Measurements from ENCODE around the gene ZNF467.

ZNF467 gene

DNA sequence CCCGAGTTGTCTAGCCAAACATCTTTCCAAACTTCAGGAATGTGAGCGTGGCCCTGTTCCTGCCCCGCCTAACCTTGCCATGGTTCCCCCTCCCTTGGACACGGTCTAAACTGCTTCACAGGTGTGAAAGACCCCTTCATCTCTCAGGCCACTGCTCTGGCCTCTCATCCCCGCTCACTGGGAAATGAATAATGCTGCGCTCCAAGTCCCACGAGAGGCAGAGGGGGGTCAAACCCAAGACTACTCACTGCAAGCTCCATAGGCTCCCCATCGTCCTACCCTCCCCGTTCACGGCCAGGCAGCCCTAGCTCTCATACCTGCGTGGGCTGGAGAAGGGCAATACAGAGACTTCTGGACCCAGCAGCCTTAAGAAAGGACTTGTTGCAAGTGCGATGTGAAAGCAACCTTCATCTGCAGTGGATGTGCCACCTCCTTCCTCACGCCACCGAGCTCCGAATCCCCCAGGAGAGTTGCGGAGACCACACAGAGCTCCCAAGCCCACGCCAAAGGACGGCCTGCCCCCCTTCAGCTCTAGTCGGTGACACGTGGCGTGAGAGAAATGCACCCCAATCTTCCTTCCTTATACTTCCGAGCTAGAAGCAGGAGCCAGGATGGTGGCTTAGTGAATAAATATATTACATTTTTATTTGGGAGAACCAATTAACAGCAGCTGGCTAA, 9.7 kb downstream of the ZNF467 start:
- DNase-seq (ENCODE audit: low spot score) = no peak
- TF ChIP-seq, protein P1, sequence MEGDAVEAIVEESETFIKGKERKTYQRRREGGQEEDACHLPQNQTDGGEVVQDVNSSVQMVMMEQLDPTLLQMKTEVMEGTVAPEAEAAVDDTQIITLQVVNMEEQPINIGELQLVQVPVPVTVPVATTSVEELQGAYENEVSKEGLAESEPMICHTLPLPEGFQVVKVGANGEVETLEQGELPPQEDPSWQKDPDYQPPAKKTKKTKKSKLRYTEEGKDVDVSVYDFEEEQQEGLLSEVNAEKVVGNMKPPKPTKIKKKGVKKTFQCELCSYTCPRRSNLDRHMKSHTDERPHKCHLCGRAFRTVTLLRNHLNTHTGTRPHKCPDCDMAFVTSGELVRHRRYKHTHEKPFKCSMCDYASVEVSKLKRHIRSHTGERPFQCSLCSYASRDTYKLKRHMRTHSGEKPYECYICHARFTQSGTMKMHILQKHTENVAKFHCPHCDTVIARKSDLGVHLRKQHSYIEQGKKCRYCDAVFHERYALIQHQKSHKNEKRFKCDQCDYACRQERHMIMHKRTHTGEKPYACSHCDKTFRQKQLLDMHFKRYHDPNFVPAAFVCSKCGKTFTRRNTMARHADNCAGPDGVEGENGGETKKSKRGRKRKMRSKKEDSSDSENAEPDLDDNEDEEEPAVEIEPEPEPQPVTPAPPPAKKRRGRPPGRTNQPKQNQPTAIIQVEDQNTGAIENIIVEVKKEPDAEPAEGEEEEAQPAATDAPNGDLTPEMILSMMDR (IDR thresholded peaks at IDR 0.05; ENCODE audit: borderline replicate concordance, control extremely low read depth, extremely low read depth, insufficient read depth, missing control alignments) = no peak
- in situ Hi-C loops (cut with MboI; ENCODE audit: low sequenced_read_pairs, unreplicated experiment) = no loop called here

DNA sequence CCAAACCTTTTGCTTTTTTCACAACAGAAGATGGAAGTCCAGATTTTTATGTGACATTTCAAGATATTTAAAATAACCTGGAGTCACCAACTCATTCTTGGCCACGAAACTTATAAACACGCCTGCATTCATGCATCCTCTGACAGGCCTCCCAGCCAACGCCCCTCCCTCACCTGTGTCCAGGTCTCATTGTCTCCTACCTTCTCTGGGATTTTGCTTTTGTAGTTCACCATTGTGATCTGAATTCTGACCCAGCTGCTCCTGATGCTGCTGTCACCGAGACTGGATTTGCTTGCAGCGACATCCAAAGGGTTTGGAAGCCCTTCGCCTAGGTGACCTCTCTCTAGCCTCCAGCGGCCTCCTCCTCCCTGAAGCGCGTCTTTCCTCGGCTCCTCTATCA, 10.8 kb downstream of the ZNF467 start:
- no peak for DNase-seq (ENCODE audit: low spot score)
- in situ Hi-C loops (cut with MboI; ENCODE audit: low sequenced_read_pairs, unreplicated experiment) = no loop called here
- TF ChIP-seq, protein P1 (IDR thresholded peaks at IDR 0.05; ENCODE audit: borderline replicate concordance, control extremely low read depth, extremely low read depth, insufficient read depth, missing control alignments) = no peak

DNA sequence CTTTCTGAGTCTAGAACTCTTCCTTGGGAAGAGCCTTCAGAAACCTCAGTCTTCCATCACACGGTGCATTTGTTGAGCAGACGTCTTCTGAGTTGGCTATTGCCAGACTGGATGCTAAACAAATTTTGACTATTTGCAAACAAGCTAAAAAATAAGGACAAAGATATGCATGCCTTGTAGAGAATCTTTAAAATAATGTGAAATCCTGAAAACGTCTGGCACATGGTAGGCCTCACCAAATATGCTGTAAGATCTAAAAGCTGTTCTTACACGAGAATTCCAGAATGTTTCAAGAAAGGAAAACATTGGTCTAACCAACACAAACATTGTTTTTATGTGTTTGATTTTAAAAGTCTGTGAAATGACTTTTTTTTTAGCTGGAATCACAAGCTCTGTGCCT, 11.3 kb downstream of the ZNF467 start:
- in situ Hi-C loops (cut with MboI; ENCODE audit: low sequenced_read_pairs, unreplicated experiment) = no loop called here

DNA sequence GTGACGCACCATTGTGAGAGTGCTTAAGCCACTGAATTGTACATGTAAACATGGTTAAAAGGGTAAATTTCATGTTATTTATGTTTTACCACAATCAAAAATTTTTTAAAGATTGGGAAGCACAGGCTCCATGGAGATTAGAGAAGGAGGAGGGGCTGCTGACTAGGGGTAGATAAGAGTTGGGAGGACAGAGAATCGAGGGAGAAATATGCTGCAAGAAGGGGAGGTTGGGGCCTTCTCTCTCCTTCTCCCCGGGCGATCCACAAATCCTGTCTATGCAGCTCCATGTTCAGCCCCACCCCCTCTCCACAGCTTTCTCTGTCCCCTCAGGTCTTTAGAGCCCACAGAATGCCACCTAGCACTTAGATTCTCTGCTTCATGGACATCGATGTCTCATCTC, 12.1 kb downstream of the ZNF467 start:
- in situ Hi-C loops (cut with MboI; ENCODE audit: low sequenced_read_pairs, unreplicated experiment) = no loop called here
- no peak for DNase-seq (ENCODE audit: low spot score)
- TF ChIP-seq, protein P1 (IDR thresholded peaks at IDR 0.05; ENCODE audit: borderline replicate concordance, control extremely low read depth, extremely low read depth, insufficient read depth, missing control alignments) = no peak

More for the DNA sequence above, 11.3 kb downstream of the ZNF467 start:
- TF ChIP-seq, protein P1 (IDR thresholded peaks at IDR 0.05; ENCODE audit: borderline replicate concordance, control extremely low read depth, extremely low read depth, insufficient read depth, missing control alignments) = no peak
- no peak for DNase-seq (ENCODE audit: low spot score)

DNA sequence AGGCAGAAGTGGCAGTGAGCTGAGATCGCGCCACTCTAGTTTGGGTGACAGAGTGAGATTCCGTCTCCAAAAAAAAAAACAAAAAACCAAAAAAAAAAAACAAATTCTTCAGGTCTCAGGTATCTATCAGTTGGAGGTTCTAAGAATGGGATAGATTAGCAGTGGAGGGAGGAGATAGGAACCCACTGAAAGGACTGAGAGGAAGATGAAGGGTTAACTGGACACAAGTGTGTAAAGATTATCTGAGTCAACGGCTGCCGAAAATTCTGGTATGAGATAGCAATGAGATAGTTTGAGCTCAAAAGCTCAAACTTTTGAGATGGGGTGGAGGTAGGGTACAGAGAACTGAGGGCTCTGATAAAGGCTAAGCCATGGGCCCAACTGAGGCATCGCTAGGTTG, 12.8 kb downstream of the ZNF467 start:
- in situ Hi-C loops (cut with MboI; ENCODE audit: low sequenced_read_pairs, unreplicated experiment) = no loop called here
- DNase-seq (ENCODE audit: low spot score) = no peak
- TF ChIP-seq, protein P1 (IDR thresholded peaks at IDR 0.05; ENCODE audit: borderline replicate concordance, control extremely low read depth, extremely low read depth, insufficient read depth, missing control alignments) = no peak

DNA sequence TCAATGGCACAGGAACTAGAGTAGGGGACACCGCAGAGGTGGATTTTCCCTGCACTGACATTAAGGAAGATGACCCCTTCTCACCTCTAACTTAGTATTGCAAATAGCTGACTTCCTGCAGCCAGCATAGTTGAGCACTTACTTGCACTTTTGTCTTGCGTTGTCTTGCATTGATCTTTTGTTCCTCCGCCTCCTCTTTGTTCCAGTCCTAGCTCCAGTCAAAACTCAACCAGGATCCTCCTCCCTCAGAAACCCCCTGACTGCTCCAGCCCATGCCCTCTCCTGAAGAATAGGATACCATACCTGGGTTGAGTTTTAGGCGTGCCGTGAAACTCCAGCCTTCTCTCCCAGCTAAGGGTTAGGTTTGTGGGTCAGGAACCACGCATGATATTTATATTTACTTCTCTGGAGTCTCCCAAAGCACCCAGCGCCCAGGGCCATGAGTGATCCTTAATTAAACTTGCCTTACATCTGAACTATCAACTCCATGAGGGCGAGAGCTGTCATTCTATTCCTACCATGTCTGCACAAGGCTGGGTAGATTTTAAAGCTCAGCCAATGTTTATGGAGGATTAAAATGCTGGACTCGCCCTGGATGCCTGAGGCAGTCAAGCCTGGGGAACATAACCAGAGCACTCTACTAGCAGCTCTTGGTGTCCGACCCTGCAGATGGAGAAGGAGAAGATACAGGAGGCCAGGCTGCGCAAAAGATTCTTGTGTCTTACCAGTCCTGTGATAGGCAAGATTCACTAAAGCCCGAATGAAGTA, 14.1 kb downstream of the ZNF467 start:
- in situ Hi-C loops (cut with MboI; ENCODE audit: low sequenced_read_pairs, unreplicated experiment) = no loop called here
- DNase-seq (ENCODE audit: low spot score) = no peak
- TF ChIP-seq, protein P1 (IDR thresholded peaks at IDR 0.05; ENCODE audit: borderline replicate concordance, control extremely low read depth, extremely low read depth, insufficient read depth, missing control alignments) = no peak

All from GM13976 (cell line).